K562 (cell line): Measurements from ENCODE around the gene DENND2C. TPM values are rescaled to one million over a fixed set of nuclear protein-coding genes. Genes with fewer than 3 reads are reported as not detected.
A peak's percentile ranks its signal among the peaks of the same experiment; 100 is the strongest.

Experiments used
- ATAC-seq: fragments of 200-7000 bp; cut with Tn5 transposase; 3 replicates; pipeline ENCODE4 v1.9.1; 2020; ENCODE audit warnings: moderate library complexity
- BruUV-seq: library from RNA; stranded (reverse); fragments of 400-500 nt; replicated peaks from 2 replicates; lab custom pipeline; 2021; lab: Mats Ljungman, UMichigan
- CTCF ChIA-PET: fragments of 300-600 bp; formaldehyde crosslinking; extraction: SDS; loops from one replicate; lab custom pipeline; 2021; ENCODE audit warnings: low intra/inter-chr PET ratio; lab: Yijun Ruan, JAX
- POLR2A ChIA-PET: fragments of 300-600, 350-650 bp; sonication (Branson Sonifier 250); formaldehyde crosslinking; extraction: SDS; loops from one replicate; lab custom pipeline; 2021; ENCODE audit warnings: antibody characterized with exemption, inconsistent platforms; lab: Yijun Ruan, JAX
- DNase-seq, 4 experiments: peaks; one replicate each; pipeline versions ENCODE4 v3.0.0 to v3.0.0-alpha.2; 2011 to 2018; ENCODE audit warnings: low spot score in 3 of 4, mixed read lengths in 3 of 4; ENCODE audit errors: extremely low read depth in 1 of 4
- FAIRE-seq: peaks from 2 replicates; lab custom pipeline; 2011; peaks lifted over from hg19 to GRCh38; lab: Jason Lieb, UNC
- H2AFZ ChIP-seq: 2 replicates; pipeline ENCODE4 v1.6.0; 2011; ENCODE audit warnings: low read depth, low read length, control low read depth, inconsistent platforms
- H3K27ac ChIP-seq: fragments of 200-600 bp; 3 replicates; pipeline ENCODE4 v1.8.0; 2011; ENCODE audit warnings: low read depth, mild to moderate bottlenecking, control low read depth, inconsistent platforms, low read length, moderate library complexity, mixed read lengths; ENCODE audit errors: extremely low read depth
- H3K27me3 ChIP-seq, 2 experiments: fragments of 300-600 bp in 1 of 2; 2 replicates in 1 of 2; 3 replicates in 1 of 2; pipeline versions ENCODE4 v1.6.0 to v1.8.0; 2011; ENCODE audit warnings: inconsistent platforms in 2 of 2, low read length in 2 of 2, mild to moderate bottlenecking in 1 of 2, mixed read lengths in 1 of 2, moderate library complexity in 1 of 2; ENCODE audit not compliant: control insufficient read depth in 2 of 2, insufficient read depth in 2 of 2
- H3K36me3 ChIP-seq: fragments of 300-600 bp; 3 replicates; pipeline ENCODE4 v1.8.0; 2011; ENCODE audit warnings: mild to moderate bottlenecking, low read length, inconsistent platforms; ENCODE audit not compliant: control insufficient read depth, insufficient read depth
- H3K4me1 ChIP-seq, 2 experiments: fragments of 200-600 bp in 1 of 2; replicated peaks in 1 of 2; 2 replicates in 1 of 2; 3 replicates in 1 of 2; pipeline versions ENCODE4 v1.5.1 to v1.8.0; 2011; ENCODE audit warnings: inconsistent platforms in 2 of 2, low read length in 2 of 2, mild to moderate bottlenecking in 1 of 2, mixed read lengths in 1 of 2, moderate library complexity in 1 of 2; ENCODE audit not compliant: control insufficient read depth in 2 of 2, insufficient read depth in 2 of 2
- H3K4me2 ChIP-seq: 2 replicates; pipeline ENCODE4 v1.6.1; 2011; ENCODE audit warnings: low read length, control low read depth, inconsistent platforms, mixed read lengths; ENCODE audit not compliant: insufficient read depth
- H3K4me3 ChIP-seq: fragments of 200-600 bp; sonication (generic), shearing (Covaris generic); 2 replicates; pipeline ENCODE4 v1.5.1; 2016; ENCODE audit warnings: control low read depth, inconsistent platforms
- H3K79me2 ChIP-seq: fragments of 200-600 bp; 3 replicates; pipeline ENCODE4 v1.8.0; 2011; ENCODE audit warnings: low read length, inconsistent platforms; ENCODE audit not compliant: control insufficient read depth, insufficient read depth
- H3K9ac ChIP-seq, 2 experiments: 2 replicates each; pipeline versions ENCODE4 v1.6.0 to v1.6.1; 2011; ENCODE audit warnings: low read depth in 2 of 2, low read length in 2 of 2, control low read depth in 1 of 2, inconsistent platforms in 1 of 2, mild to moderate bottlenecking in 1 of 2, mixed read lengths in 1 of 2; ENCODE audit not compliant: insufficient read depth in 1 of 2
- H3K9me1 ChIP-seq: one replicate; pipeline ENCODE4 v1.6.0; 2011; ENCODE audit warnings: inconsistent platforms, mild to moderate bottlenecking, low read length, moderate library complexity; ENCODE audit not compliant: control insufficient read depth, insufficient read depth
- H3K9me3 ChIP-seq: replicated peaks from 2 replicates; pipeline ENCODE4 v1.5.1; 2011; ENCODE audit warnings: low read depth, low read length, inconsistent platforms; ENCODE audit not compliant: control insufficient read depth, insufficient read depth
- H4K20me1 ChIP-seq: replicated peaks from 2 replicates; pipeline ENCODE4 v1.6.1; 2011; ENCODE audit warnings: low read length, inconsistent platforms, mixed read lengths; ENCODE audit not compliant: control insufficient read depth, insufficient read depth
- BMI1 ChIP-seq: fragments of 150-350 bp; IDR thresholded peaks from 2 replicates; pipeline ENCODE4 v1.6.1; 2014; ENCODE audit warnings: low read length
- CCAR2 ChIP-seq: fragments of 200-400 bp; formaldehyde crosslinking; IDR thresholded peaks from 2 replicates; pipeline ENCODE4 v1.6.1; 2017; ENCODE audit warnings: mild to moderate bottlenecking, low read depth, low read length
- CCNT2 ChIP-seq: IDR thresholded peaks from 2 replicates; pipeline ENCODE4 v1.6.1; 2011; ENCODE audit warnings: borderline replicate concordance, low read depth, mild to moderate bottlenecking, moderate library complexity, mixed read lengths, low read length; ENCODE audit not compliant: insufficient read length; ENCODE audit errors: extremely low read depth
- FUS ChIP-seq: fragments of 200-400 bp; formaldehyde crosslinking; optimal IDR thresholded peaks from 2 replicates; pipeline ENCODE3; 2017; ENCODE audit warnings: low read depth, low read length
- PURB ChIP-seq: sonication (generic); formaldehyde crosslinking; IDR thresholded peaks from 2 replicates; pipeline ENCODE4 v1.9.0; 2021; ENCODE audit warnings: low read depth, mild to moderate bottlenecking, missing genetic modification reagents
- SMARCE1 ChIP-seq: fragments of 450-650 bp; IDR thresholded peaks from 2 replicates; pipeline ENCODE4 v1.7.1; 2016; ENCODE audit warnings: mild to moderate bottlenecking
- TARDBP ChIP-seq: fragments of 450-650 bp; IDR thresholded peaks from 2 replicates; pipeline ENCODE4 v1.6.1; 2016
- ZNF24 ChIP-seq: fragments of 450-650 bp; IDR thresholded peaks from 2 replicates; pipeline ENCODE4 v1.6.1; 2016
- WGBS: fragments of 100-300 bp; shearing (Covaris generic); methylation state at CpG from one replicate; pipeline ENCODE4 v1.1.6; 2016; ENCODE audit warnings: low coverage, mixed read lengths; ENCODE audit not compliant: insufficient coverage; ENCODE audit errors: missing lambda C conversion rate; 5-methylcytosine and 5-hydroxymethylcytosine counted together
- in situ Hi-C: fragments of 300-500 bp; cut with MboI; formaldehyde crosslinking; loops from 4 replicates; pipeline ENCODE4 v1.15.0; 2018; ENCODE audit warnings: inconsistent platforms, mixed read lengths
- intact Hi-C: fragments of 100-400 bp; cut with micrococcal nuclease; formaldehyde crosslinking; loops from 2 replicates; pipeline ENCODE4 v1.14.2; 2022
- polyA plus RNA-seq, 8 experiments: library from polyadenylated mRNA; depleted of rRNA in 4 of 8; stranded (reverse) in 5 of 8; unstranded in 3 of 8; fragments of >200 nt; fragmentation: Nextera tagmentation in 2 of 8; fragmentation: Illumina TruSeq in 1 of 8; extraction: Ambion mirVana in 2 of 8; extraction: Trizol in 1 of 8; gene quantifications; 2 replicates each; pipeline versions ENCODE4 v1.2.1 to v1.2.3, GENCODE V29; 2011 to 2014; ENCODE audit warnings: inconsistent platforms in 1 of 8, missing spikeins in 1 of 8
- total RNA-seq, 7 experiments: library from RNA; depleted of rRNA in 6 of 7; stranded (reverse); fragments of >200 nt in 6 of 7; fragmentation: Illumina TruSeq in 2 of 7; extraction: Trizol in 2 of 7; gene quantifications; 2 replicates each; pipeline versions ENCODE4 v1.2.1 to v1.2.3, GENCODE V29; 2011 to 2021; ENCODE audit warnings: low replicate concordance in 1 of 7
- TF ChIP-seq, protein P1 (sequence below), 3 experiments: fragments of 200-800 bp in 1 of 3; fragments of 250-450 bp in 1 of 3; fragments of 450-650 bp in 1 of 3; sonication (Bioruptor Pico) in 1 of 3; sonication (Bioruptor generic) in 1 of 3; formaldehyde crosslinking in 1 of 3; IDR thresholded peaks; 2 replicates each; pipeline versions ENCODE4 v1.6.1 to v1.8.0; 2016 to 2022; ENCODE audit warnings: mild to moderate bottlenecking in 2 of 3, missing genetic modification characterization in 2 of 3, missing compliant biosample characterization in 1 of 3, moderate library complexity in 1 of 3

Gene DENND2C
- total and polyA plus RNA-seq, 9 of the 15 experiments (the other 6 are each of a cell fraction or from before 2014, with no cell fraction given), result 0.03 to 0.25 (median 0.14) TPM

GRCh38 chr1:114666954-114667353 lies 2.9 kb downstream of the DENND2C start:
- Histone ChIP-seq H3K79me2 (no peaks in the 10 kb centered on the region), H2AFZ (no peak overlapping the region), H3K9me3 (no peaks in the 10 kb centered on the region), H3K4me2 (no peak overlapping the region), H3K9ac (no peak overlapping the region), H3K36me3 (no peaks in the 10 kb centered on the region), H3K4me3 (no peak overlapping the region), H4K20me1 (no peaks in the 10 kb centered on the region), H3K27me3 (peaks cover 0 to 10% of the 10 kb centered on the region in 2 experiments; a peak in 2 of 5 replicates), H3K4me1 (peaks cover 4 to 13% of the 10 kb centered on the region in 2 experiments; a peak in 3 of 5 replicates), H3K9me1 (no peaks in the 10 kb centered on the region), H3K27ac (no peak overlapping the region)
- intact Hi-C loops, result no loop called here
- 2% methylated on average over 3 of the region's 3 CpGs for WGBS
- CTCF ChIA-PET, result no interaction called here
- in situ Hi-C loops, result no loop called here
- FAIRE-seq (no peak), DNase-seq (no peak), ATAC-seq (no peak)
- no peak for TF ChIP-seq CCAR2
- TF ChIP-seq TARDBP, result no peak
- no TSS peak for BruUV-seq
- POLR2A ChIA-PET, result interaction anchor here (1.1 kb wide), 1 partner anchor 17 kb away, joined by 3 read pairs; no protein-coding TSS in a partner anchor

DNA sequence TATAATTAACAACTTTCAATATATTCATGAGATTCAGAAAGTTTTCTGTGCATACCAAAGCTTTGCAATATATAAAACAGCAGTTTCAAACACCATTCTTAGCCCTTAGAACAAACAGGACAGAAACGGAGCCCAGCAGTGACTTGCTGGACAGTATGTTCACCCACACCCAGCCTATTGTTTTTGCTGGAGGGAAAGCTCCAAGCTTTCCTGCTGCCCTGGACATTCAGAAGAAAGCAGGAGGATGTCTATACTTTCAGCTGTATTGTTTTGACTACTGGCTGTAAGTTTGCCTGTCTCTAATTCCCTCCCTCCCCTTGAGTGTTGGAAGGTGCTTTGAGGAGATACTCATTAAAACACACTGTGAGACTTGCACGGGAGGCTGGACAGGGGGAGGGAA lies 9.6 kb downstream of the DENND2C start:
- POLR2A ChIA-PET, result interaction anchor here (0.9 to 1.2 kb wide), 3 partner anchors 9 to 14 kb away, joined by 4 to 6 read pairs (median 4); no protein-coding TSS in a partner anchor

More for the DNA sequence above, 9.6 kb downstream of the DENND2C start:
- intact Hi-C loops, result no loop called here
- CTCF ChIA-PET, result no interaction called here
- Histone ChIP-seq H3K4me1 (no peaks in the 10 kb centered on the region), H3K9ac (no peak overlapping the region), H4K20me1 (no peaks in the 10 kb centered on the region), H3K4me3 (no peak overlapping the region), H3K79me2 (no peaks in the 10 kb centered on the region), H3K9me3 (no peaks in the 10 kb centered on the region), H3K9me1 (no peaks in the 10 kb centered on the region), H3K27me3 (peaks cover 10 to 15% of the 10 kb centered on the region in 2 experiments; a peak in 3 of 5 replicates), H3K36me3 (no peaks in the 10 kb centered on the region), H2AFZ (no peak overlapping the region), H3K27ac (no peak overlapping the region), H3K4me2 (no peak overlapping the region)
- 2% methylated on average over 2 of the region's 2 CpGs for WGBS
- in situ Hi-C loops, result no loop called here
- peak; percentile 40 for ATAC-seq
- no peak for TF ChIP-seq ZNF24
- TF ChIP-seq FUS, result no peak
- no peak for TF ChIP-seq BMI1
- TF ChIP-seq, protein P1, sequence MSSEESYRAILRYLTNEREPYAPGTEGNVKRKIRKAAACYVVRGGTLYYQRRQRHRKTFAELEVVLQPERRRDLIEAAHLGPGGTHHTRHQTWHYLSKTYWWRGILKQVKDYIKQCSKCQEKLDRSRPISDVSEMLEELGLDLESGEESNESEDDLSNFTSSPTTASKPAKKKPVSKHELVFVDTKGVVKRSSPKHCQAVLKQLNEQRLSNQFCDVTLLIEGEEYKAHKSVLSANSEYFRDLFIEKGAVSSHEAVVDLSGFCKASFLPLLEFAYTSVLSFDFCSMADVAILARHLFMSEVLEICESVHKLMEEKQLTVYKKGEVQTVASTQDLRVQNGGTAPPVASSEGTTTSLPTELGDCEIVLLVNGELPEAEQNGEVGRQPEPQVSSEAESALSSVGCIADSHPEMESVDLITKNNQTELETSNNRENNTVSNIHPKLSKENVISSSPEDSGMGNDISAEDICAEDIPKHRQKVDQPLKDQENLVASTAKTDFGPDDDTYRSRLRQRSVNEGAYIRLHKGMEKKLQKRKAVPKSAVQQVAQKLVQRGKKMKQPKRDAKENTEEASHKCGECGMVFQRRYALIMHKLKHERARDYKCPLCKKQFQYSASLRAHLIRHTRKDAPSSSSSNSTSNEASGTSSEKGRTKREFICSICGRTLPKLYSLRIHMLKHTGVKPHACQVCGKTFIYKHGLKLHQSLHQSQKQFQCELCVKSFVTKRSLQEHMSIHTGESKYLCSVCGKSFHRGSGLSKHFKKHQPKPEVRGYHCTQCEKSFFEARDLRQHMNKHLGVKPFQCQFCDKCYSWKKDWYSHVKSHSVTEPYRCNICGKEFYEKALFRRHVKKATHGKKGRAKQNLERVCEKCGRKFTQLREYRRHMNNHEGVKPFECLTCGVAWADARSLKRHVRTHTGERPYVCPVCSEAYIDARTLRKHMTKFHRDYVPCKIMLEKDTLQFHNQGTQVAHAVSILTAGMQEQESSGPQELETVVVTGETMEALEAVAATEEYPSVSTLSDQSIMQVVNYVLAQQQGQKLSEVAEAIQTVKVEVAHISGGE (CRISPR knock-in tag; IDR thresholded peaks at IDR 0.05), result peak in 1 of 3 experiments; percentile 26; a peak in 2 of 6 replicates
- TF ChIP-seq PURB, result no peak
- no peak for TF ChIP-seq CCNT2
- TF ChIP-seq SMARCE1, result no peak
- BruUV-seq, result no TSS peak
- peak; percentile 52 for FAIRE-seq
- DNase-seq, result no peak
